Cardiac muscle cell (in vitro differentiated cells and primary cell): ENCODE measurements around the gene SPAG7. TPM values are rescaled to one million over a fixed set of nuclear protein-coding genes. Genes with fewer than 3 reads are reported as not detected.

Source experiments
- DNase-seq, 2 donors: peaks; one replicate each; pipeline versions ENCODE4 v3.0.0 to v3.0.0-alpha.2; 2010 to 2017; ENCODE audit warnings: low read depth in 1 of 2, low spot score in 1 of 2
- H3K27ac ChIP-seq: fragments of 200-600 bp; sonication (generic); 2 replicates; pipeline ENCODE4 v1.5.1; 2016
- H3K27me3 ChIP-seq: fragments of 200-600 bp; sonication (generic); 2 replicates; pipeline ENCODE4 v1.6.0; 2016; ENCODE audit warnings: control low read depth
- H3K36me3 ChIP-seq: fragments of 200-600 bp; sonication (generic); 2 replicates; pipeline ENCODE4 v1.5.1; 2016; ENCODE audit warnings: control low read depth
- H3K4me1 ChIP-seq: fragments of 200-600 bp; sonication (generic); 2 replicates; pipeline ENCODE4 v1.8.1; 2017; ENCODE audit warnings: low read depth, mild to moderate bottlenecking, mixed run types
- H3K4me3 ChIP-seq: fragments of 200-600 bp; sonication (generic); 2 replicates; pipeline ENCODE4 v1.5.1; 2016; ENCODE audit warnings: mild to moderate bottlenecking
- H3K9me3 ChIP-seq: fragments of 200-600 bp; sonication (generic); 2 replicates; pipeline ENCODE4 v1.5.1; 2017; ENCODE audit warnings: low read depth, mild to moderate bottlenecking, control low read depth
- CTCF ChIP-seq: IDR thresholded peaks from 2 replicates; pipeline ENCODE4 v1.5.1; 2012; ENCODE audit warnings: low read depth, mild to moderate bottlenecking, low read length
- polyA plus RNA-seq: library from polyadenylated mRNA; unstranded; fragments of >200 nt; fragmentation: Nextera tagmentation; extraction: Ambion mirVana; gene quantifications from 2 replicates; pipeline ENCODE4 v1.2.1, GENCODE V29; 2016
- total RNA-seq: library from RNA; depleted of rRNA; stranded (reverse); fragments of >200 nt; gene quantifications from 2 replicates; pipeline ENCODE4 v1.2.3, GENCODE V29; 2016

The SPAG7 gene
- total and polyA plus RNA-seq, 2 experiments from 2014 or later = 227 to 399 TPM

GRCh38 chr17:4972322-4972721, 4.7 kb upstream of the SPAG7 start:
- no peak for DNase-seq
- TF ChIP-seq CTCF = no peak
- no peak overlapping the region for H3K27ac ChIP-seq
- H3K4me1 ChIP-seq = peaks cover 24% of the 10 kb centered on the region
- H3K27me3 ChIP-seq = no peaks in the 10 kb centered on the region
- no peaks in the 10 kb centered on the region for H3K9me3 ChIP-seq
- peaks cover 6% of the 10 kb centered on the region for H3K36me3 ChIP-seq
- no peak overlapping the region for H3K4me3 ChIP-seq

GRCh38 chr17:4971826-4972225, 4.2 kb upstream of the SPAG7 start:
- no peak overlapping the region for H3K27ac ChIP-seq
- TF ChIP-seq CTCF = no peak

GRCh38 chr17:4970273-4970672, 2.7 kb upstream of the SPAG7 start:
- Histone ChIP-seq H3K9me3 (no peaks in the 10 kb centered on the region), H3K4me3 (no peak overlapping the region), H3K27me3 (no peaks in the 10 kb centered on the region), H3K27ac (peak overlapping the region; percentile 96), H3K4me1 (peaks cover 24% of the 10 kb centered on the region), H3K36me3 (no peaks in the 10 kb centered on the region)
- no peak for TF ChIP-seq CTCF
- DNase-seq = no peak

More at GRCh38 chr17:4971826-4972225, 4.2 kb upstream of the SPAG7 start:
- peaks cover 1% of the 10 kb centered on the region for H3K36me3 ChIP-seq
- H3K4me1 ChIP-seq = peaks cover 24% of the 10 kb centered on the region
- no peaks in the 10 kb centered on the region for H3K27me3 ChIP-seq
- H3K4me3 ChIP-seq = no peak overlapping the region
- DNase-seq = no peak
- no peaks in the 10 kb centered on the region for H3K9me3 ChIP-seq

GRCh38 chr17:4969551-4970173, 2.0 kb upstream of the SPAG7 start:
- H3K36me3 ChIP-seq = no peaks in the 10 kb centered on the region
- no peak for TF ChIP-seq CTCF
- H3K27ac ChIP-seq = peak overlapping the region; percentile 96
- DNase-seq = peak; percentile 32 to 33
- peaks cover 24% of the 10 kb centered on the region for H3K4me1 ChIP-seq
- H3K4me3 ChIP-seq = no peak overlapping the region
- no peaks in the 10 kb centered on the region for H3K27me3 ChIP-seq
- H3K9me3 ChIP-seq = no peaks in the 10 kb centered on the region

GRCh38 chr17:4969047-4969550, 1.5 kb upstream of the SPAG7 start:
- Histone ChIP-seq H3K36me3 (no peaks in the 10 kb centered on the region), H3K4me3 (peak overlapping the region; percentile 52), H3K4me1 (peaks cover 22% of the 10 kb centered on the region), H3K27ac (peak overlapping the region; percentile 96), H3K27me3 (no peaks in the 10 kb centered on the region), H3K9me3 (no peaks in the 10 kb centered on the region)
- peak in 1 of 2 donors; percentile 96 for DNase-seq
- TF ChIP-seq CTCF = no peak
